ENCODE results near the gene SCAMP4.
"Not testable (repeated sequence)": the region's sequence is repeated elsewhere in the genome, so short reads cannot be mapped to it uniquely, and the experiment has no call there.

Gene SCAMP4

DNA sequence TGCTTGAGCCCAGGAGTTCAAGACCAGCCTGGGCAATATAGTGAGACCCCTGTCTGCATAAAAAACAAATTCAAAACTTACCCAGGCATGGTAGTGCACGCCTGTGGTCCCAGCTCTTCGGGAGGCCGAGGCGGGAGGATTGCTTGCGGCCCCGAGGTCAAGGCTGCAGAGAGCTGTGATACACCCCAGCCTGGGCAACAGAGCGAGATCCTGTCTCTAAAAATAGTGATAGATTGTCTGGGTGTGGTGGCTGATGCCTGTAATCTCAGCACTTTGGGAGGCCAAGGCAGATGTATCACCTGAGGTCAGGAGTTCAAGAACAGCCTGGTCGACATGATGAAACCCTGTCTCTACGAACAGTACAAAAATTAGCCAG lies 37.9 kb upstream of the SCAMP4 start:
- no peak for DNase-seq

DNA sequence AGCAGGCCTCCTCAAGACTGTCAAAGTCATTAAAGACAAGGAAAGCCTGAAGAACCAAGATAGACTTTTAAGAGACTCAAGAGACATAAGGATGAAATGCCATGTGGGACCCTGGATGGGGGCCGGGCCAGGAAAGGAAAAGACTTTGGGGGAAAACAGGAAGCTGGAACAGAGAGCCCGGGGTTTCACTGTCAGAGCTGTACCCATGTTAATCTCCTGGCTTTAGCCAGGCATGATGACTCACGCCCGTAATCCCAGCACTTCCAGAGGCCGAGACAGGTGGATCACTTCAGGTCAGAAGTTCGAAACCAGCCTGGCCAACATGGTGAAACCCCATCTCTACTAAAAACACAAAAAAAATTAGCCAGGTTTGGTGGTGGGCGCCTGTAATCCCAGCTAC lies 36.2 kb upstream of the SCAMP4 start:
- DNase-seq, result no peak

DNA sequence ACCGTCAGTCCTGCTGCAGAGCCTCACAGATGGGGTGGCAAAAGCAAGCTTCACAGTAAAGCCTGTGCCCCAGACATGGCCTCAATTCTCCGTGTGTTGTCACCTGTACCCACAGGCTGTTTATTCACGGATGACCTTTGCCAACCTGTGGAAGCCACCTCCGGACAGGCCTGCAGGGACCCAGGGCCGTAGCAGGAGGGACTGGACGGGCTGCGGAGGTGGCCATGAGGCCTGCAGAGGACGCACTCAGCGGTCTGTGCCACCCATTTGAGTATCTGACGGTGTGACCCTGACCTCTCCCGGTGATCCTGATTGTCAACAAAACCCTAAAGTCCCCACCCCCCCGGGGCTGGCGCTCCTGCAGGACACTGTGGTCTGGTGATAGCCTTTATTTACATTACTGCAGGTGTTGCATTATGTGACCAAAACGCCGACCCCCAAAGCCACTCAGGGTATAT lies 34.0 kb upstream of the SCAMP4 start:
- no peak for DNase-seq

DNA sequence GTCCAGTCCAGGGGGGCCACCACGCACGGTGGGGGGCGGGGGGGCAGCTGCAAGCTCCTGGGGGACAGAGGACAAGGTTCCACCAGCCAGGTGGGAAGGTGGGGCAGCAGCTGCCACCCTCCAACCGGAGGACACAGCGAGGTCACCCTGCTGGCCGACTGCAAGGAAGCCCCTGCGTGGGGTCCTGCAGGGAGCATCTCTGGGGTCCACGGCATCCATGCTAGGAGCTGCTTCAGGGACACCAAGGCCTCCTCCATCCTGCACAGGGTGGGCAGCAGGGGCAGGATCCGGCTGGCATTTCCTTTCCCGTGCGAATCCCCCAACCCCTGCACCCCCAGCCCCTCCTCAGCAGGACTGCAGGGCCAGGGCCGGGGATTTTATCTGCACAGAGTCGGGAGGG lies 33.6 kb upstream of the SCAMP4 start:
- DNase-seq, result no peak

DNA sequence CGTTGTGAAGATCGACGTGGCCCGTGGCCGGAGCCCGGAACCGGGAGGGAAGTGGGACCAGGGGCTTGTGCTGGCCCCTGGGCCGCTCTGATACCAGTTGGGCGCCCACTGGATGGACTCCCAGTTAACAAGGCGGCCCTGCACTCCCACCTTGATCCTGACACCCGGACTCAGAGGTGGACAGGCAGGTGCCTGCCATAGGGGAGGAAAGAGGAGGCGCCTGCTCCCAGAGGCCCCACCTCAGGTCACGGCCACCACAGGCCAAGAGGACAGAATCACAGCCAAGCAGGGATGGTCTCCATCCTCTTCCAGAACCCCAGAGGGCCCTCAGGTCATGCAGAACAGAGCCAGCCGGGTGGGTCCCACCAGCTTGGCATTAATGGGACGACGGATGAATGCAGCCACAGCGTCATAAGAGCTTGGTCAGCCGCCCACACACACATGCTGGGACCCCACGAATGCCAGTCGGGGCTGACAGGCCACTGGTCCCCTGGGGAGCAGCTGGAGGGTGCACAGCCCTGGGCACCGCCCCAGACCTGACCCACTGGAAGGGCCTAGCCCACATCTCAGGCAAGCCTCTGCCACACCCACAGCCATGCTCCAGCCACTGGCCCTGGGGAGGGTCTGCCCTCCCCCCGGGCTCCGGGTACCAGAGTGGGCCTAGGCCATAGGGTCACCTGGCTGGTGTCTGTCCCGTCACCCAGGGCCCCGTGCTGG lies 32.2 kb upstream of the SCAMP4 start:
- DNase-seq, result no peak

DNA sequence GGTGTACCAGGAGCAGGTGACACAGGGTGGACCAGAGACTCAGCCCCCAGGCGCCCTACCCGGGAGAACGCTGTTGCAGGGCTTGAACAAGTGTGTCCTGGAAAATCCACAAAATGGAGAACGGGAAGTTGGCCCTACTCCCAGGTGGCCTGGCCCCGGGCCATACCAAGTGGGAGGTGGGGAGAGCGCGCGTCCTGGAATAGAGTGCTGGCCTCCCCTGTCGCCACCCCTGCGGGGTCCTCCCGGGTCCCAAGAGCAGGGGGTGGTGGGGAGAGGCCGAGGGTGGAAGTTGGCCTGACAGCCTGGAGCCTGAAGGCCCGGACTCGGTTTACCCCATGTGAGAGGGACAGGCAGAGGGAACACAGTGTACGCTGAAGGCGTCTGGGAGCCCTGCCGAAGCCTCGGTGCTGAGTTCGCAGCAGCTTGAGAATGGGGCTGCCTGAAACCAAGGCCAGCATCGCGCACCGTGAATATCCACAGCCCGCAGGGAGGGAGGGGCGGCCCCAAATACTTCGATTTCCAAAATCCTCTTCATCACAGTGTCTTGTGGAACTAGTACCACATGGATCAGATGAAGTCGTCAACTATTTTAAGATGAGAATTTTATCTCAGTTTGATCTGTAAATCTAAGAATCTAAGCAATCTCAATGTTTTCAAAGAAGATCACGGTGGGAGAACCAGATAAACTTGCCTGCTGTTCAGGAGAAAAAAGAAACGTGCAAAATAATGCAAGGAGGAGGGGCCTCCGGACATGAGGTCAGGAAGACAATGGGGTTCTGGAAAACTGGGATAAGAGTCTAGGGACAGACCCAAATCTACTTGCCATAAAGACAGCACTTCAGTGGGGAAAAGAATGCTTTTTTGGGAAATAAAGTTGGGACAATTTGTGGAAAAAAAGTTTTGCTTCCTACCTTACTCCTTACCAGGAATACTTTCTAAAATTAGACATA lies 31.4 kb upstream of the SCAMP4 start:
- no peak for DNase-seq

DNA sequence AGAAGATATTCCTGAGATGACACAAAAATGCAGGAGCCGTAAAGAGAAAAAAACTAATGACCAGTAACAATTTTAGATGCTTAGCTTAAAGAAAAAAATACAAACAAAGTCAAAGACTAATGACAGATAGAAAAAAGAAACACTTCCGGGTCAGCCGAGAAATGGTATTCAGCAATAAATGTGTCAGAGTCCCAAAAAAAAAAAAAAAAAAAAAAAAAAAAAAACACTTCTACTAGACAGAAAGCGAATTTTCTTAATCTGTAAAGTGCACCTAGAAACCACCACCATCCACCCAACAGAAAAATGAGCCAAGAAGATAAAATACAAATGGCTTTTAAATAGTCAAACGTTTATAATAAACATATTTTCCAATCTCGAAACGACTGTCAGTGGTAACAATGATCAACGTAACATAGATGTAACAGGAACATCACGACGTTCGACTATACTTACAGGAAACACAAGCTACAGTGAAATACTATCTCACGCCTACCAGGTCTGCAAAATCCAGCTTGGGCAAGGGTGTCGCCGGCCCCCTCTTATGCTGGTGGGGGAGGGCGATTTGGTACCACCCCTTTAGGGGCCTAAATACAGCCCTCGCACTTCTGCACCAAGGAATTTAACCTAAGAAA lies 30.5 kb upstream of the SCAMP4 start:
- no peak for DNase-seq

DNA sequence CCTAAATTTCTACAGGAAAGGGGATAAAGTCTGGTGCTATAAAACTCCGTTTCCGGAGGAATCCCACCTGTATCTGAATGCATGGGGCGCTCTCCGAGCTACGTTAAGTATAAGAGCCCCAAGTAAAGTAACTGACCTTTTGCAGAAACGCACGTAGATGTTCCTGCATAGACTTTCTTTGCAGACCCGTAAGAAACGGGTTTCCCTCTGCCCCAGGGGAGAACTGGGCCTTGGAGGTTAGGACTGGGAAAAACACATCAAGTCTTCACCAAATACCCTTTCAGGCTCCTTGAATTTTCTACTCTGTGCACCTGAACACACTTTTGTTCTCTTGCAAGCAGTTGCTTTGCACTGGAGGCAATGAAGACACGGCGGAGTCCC lies 29.9 kb upstream of the SCAMP4 start:
- DNase-seq, result not testable (repeated sequence)

DNA sequence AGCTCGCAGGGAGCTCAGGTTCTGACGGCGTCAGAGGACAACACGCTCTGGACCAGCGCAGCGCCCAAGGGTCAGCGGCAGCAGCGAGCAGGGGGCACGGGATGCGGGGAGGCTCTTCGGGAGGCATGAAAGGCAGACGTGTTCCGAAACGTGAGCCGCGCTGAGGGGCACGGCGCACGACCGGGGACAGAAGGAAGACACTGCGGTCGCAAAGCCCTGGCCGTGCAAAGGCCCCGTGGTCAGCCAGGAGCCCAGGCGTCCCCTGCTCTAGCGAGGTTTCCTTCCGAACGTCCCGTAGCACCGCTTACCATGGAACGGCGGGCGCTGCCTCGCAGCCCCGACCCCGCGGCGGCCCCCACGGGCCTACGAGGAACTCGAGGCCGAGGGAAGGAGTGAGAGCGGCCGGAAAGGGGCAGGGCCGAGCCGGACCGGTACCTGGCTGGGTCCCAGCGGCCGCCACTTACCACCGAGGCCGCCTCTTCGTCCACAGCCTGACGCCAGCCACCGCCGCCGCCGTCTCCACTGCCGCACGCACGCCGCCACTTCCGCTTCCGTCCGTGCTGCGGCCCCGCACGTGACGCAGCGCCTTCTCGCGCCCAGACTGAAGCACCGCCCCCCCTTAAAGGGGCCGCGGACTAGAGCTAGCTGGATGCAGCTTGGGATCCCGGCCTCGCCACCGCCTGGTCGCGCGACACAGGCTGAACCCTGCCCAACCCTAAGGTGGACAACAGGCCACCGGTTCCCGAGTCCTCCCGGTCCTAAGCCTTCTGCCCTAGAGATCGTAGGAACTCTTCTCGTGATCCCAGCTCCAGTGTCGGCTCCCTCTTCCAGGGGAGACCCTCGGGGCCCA lies 29.3 kb upstream of the SCAMP4 start:
- DNase-seq, result peak; percentile 61 to 92

DNA sequence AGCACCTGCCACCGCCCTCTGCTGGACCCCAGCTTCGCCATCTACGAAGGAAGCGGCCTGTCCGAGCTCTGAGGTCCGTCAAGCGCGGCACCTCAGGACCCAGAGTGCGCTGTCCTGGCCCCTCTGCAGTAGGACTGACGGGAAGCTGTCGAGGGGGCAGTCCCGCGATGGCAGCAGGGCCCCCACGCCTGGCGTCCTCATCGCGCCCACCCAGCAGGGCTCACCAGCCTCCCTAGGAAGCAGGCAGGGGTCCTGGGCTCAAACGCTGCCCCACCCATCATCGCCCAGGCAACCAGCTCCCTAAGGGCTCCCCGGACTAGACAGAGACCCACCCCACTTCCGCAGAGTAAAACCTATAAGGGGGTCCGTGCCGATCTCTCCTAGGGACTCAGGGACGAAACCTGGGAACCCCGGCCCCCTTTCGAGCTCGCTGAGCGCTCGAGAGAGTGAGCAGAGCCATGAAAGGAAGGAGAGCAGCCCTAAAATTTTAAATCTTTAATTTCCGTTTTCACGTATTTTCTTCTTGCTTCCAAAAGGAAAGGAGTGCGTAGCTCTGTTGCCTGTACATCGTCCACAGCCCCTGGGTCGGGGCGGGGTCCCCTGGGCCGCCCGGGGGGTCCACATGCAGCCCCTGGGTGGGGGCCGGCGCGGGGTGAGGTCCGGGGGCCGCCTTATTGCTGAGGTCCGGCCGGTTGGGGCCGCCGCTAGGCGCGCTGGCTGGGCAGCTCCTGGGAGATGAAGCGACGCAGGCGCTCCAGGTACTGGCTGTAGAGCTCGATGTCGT lies 28.5 kb upstream of the SCAMP4 start:
- DNase-seq, result not testable (repeated sequence)

DNA sequence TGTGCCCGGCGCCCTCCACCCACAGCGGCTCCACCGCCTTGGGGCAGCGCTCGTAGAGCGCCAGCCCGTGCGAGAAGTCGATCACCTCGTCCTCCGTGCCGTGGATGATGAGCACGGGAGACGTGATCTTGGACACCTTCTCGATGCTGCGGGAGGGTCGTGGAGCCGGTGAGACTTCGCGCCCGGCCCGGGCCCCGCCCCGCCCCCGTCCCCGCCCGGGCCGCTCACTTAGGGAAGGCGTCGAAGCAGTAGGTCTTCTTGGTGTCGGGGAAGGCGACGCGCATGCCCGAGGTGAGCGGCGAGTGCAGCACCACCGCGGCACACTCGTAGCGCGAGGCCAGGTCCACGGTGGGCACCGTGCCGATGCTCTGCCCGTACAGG lies 27.9 kb upstream of the SCAMP4 start:
- DNase-seq, result not testable (repeated sequence)

DNA sequence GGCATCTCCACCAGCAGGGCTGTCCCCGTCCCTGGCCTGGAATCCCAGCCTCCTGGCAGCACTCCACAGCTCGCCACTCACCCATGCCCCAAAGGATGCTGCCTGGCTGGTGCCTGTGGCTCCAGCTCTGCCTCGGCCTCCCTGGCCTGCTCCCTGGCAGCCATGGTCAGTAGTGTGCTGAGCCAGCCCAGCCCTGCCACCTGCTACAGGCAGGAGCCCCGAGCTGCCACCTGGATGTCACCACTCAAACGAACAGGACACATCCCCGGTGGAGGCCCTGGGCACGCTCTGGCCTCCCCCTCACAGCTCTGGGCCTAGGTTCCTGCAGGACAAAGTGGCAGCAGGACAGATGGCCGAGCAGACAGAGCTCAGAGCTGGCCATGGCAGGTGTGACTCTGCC lies 26.6 kb upstream of the SCAMP4 start:
- DNase-seq, result not testable (repeated sequence)

DNA sequence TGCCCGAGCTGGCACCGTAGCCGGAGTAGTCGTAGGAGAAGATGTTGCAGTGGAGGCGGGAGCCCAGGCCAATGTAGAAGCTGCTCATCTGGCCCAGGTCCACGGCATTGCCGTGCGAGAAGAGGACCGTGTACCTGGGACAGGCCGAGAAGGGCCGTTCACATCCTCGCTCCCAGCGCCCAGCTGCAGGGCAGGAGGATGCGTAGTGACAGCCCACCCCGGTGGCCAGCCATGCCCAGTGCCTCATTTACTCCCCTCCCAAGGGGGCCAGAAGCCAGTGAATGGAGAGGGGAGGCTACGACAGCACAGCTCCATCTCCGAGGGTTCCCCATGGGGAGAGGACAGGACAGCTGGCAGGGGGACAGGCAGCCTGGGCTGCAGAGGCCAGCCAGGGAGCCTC lies 25.2 kb upstream of the SCAMP4 start:
- not testable (repeated sequence) for DNase-seq

DNA sequence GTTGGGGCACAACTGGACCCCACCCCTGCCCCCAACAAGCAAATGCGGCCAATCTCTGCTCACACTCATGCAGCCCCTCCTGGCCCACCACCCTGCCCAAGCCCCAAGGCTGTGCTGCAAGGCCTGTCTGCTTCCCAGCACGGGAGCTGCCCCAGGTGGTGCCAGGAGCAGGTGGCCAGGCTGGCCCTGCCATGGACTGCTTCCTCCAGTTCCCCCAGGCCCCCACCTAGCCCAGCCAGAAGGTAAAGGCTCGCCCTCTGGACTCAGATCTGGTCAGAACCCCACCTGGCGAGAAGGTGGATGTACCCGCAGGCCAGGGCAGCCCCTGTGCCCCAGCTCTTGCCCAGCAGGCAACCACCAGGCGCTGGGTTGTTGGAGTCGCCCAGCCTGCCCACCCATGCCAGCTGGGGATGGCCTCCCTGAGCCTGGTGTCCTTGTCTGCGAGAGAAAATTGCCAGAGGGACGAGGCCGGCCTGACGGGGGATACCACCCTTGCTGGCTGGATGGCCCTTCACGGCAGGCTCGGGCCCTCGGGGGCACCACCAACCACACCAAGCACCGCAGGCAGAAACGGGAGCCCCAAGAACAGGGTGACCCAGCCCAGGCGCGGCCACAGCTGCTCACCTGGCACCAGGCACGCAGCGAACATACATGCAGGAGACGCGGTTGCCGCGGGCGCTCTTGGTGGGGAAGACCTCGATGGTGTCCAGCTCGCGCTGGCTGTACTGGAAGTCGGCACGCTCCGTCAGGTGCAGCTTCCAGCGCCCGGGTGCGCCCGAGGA lies 24.4 kb upstream of the SCAMP4 start:
- DNase-seq, result no peak

DNA sequence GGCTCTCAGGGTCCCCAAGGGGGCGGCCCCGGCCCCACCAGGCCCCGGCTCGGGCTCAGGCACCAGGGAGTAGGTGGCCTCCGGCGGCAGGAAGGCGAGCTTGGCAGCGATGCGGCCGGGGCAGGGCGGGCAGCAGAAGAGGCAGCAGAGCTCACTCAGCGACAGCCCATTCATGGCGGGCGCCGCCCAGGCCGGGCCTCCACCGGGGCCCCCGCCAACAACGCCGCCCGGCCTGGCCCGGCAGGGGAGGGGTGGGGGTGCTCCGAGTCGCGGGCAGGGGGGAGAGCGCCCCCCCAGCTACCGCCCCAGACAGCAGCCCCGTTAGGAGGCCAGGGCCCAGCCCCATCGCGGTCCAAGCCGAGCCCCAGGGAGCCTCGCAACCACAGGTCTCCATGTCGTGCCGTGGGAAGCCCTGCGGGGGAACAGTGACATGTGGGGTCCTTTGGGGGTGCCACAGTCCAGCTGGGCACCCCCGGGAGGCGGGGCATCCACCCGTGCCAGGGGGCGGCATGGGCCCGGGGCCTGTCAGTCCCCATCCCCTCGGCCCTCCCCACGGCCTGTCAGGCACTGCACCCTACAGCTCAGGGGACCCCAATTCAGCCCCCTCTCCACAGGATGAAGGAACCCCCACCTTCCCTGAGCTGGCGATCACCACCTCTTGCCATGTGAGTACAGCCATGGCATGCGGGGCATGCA lies 23.7 kb upstream of the SCAMP4 start:
- not testable (repeated sequence) for DNase-seq

DNA sequence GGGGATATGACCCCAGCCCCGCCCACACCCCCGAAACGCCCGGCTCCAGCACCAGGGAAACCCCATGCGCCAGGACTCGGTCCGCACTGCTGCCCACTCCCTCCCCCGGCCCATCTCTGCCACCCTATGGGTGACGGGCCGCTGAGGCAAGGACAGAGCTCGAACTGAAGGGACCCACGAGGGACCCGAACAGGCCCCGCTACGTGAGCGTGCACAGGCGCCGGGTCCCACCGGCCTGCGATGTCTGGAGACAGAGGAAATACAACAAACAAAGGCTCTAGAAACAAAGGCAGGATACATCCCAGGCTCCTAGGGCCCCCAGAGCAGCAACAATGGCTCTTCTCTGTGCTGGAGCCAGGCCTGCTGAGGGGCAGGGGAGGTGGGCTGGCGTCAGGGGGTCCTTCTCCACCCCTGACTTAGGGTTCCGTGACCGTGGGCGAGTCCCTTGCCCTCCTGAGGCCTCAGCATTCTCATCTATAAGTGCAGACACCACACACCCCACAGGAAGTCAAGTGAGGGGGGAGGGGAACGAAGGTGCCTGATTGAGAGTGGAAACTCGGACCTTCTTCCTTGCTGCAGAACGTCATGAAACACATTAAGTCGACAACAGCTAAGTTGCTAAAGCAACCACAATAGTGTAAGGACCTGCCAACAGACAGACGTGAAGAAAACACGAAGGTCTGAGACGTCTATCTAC lies 23.0 kb upstream of the SCAMP4 start:
- no peak for DNase-seq

DNA sequence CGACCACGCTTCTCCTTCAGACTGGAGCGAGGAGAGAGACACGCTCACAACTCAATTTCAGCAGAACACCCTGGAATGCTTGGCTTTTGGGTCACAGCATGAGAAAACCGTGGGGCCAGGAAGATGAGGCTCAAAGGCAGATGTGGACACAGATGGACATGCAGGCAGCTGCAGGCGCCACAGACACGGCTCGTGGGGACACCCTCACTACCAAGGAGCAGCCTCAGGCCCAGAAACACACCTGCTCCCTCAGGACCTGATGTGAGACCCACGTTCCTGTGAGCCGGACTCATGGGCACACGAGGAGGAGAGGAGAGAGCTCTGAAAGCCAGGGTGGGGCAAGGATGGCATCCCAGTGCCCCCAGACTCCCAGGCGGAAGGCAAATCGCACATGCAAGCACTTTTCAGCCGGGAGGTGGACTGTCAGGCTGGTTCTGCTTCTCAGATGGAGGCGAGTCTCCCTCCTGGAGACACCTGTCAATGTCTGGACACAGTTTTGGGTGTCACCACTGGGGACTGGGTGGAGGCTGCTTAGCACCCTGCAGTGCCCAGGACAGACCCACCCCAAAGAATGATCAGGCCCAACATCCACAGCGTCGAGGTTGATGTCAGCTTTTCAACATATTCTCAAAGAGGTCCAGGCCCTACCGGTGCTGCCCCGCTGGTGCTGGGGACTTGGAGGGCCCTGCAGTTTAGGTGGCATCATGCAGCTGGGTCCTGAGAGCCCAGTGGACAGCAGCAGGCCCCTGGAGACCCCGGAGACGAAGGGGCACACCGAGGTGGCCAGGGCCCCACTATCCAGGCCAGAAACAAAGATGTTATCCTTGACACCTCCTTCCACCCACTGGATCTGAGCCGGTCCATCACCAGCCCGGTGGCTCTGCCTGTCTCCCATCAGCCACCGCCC lies 22.2 kb upstream of the SCAMP4 start:
- DNase-seq, result no peak

DNA sequence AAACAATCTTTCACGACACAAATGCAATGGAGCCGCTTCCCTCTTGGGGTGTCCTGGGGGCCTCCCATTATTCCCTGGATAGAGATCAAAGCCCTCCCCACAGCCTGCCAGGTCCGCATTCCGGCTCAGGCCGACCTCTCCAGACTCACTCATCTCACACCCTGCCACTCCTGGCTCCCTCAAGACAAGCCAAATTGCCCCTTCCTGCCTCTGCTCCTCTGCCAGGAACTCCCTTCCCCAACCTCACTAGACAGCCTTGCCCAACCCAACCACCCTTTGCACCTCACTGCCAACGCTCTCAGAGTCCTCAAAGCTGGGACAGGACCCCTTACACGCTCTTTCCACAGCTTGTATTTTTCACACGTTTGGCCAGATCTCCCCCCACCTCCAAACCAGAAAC lies 21.4 kb upstream of the SCAMP4 start:
- DNase-seq, result no peak

DNA sequence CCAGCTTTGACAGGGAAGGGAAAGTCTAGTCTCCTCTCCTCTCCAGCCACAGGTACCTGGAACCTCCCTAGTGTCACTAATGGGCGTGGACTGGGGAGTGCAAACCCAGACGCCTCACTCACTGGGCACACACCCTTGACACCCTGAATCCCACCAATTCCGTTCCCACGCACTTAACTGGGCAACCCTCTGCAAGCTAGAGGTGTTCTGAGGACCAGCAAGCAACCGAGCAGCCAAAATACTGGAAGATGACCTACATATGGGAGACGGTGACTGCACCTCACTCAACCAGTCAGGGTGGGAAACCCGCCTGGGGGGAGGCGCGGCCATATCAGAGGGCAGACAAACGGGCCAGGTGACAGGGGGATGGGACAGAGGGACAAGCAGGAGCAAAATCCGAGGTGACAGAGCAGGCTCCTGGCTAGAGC lies 20.9 kb upstream of the SCAMP4 start:
- no peak for DNase-seq

Data from NCI-H187 (cell line).